H1 (cell line): ENCODE measurements around the gene TTC32. TPM values are rescaled to one million over a fixed set of nuclear protein-coding genes. Genes with fewer than 3 reads are reported as not detected.

Source experiments
- CTCF ChIA-PET: fragments of 300-600 bp; sonication (Branson Sonifier 250); formaldehyde crosslinking; loops from one replicate; lab custom pipeline; 2021; ENCODE audit not compliant: partially characterized antibody; lab: Charles Lee
- POLR2A ChIA-PET: fragments of 300-600 bp; sonication (Branson Sonifier 250); formaldehyde crosslinking; loops from one replicate; lab custom pipeline; 2021; ENCODE audit warnings: inconsistent platforms; ENCODE audit not compliant: partially characterized antibody; lab: Charles Lee
- DNase-seq, 2 experiments: peaks; one replicate each; pipeline versions ENCODE4 v3.0.0 to v3.0.0-alpha.2; 2010 to 2022; ENCODE audit warnings: low spot score in 2 of 2, low read depth in 1 of 2, mixed read lengths in 1 of 2
- FAIRE-seq: peaks from 2 replicates; lab custom pipeline; 2011; peaks lifted over from hg19 to GRCh38; lab: Jason Lieb, UNC
- H2AFZ ChIP-seq: 2 replicates; pipeline ENCODE4 v1.8.1; 2012; ENCODE audit warnings: low read length, inconsistent platforms
- H2AK5ac ChIP-seq: 2 replicates; pipeline ENCODE4 v1.6.1; 2013; ENCODE audit warnings: low read depth, low read length
- H2BK120ac ChIP-seq: replicated peaks from 2 replicates; pipeline ENCODE3; 2013; ENCODE audit warnings: low read depth, low read length, inconsistent platforms
- H2BK12ac ChIP-seq: 2 replicates; pipeline ENCODE4 v1.6.1; 2013; ENCODE audit warnings: low read depth, low read length
- H2BK15ac ChIP-seq: 2 replicates; pipeline ENCODE4 v1.6.1; 2013; ENCODE audit warnings: low read length
- H2BK20ac ChIP-seq: 2 replicates; pipeline ENCODE4 v1.6.1; 2013; ENCODE audit warnings: low read length
- H2BK5ac ChIP-seq: 2 replicates; pipeline ENCODE4 v1.6.1; 2013; ENCODE audit warnings: low read depth, low read length
- H3K14ac ChIP-seq: 2 replicates; pipeline ENCODE4 v1.6.1; 2013; ENCODE audit warnings: inconsistent platforms; ENCODE audit not compliant: insufficient read length
- H3K18ac ChIP-seq: 2 replicates; pipeline ENCODE4 v1.6.1; 2013; ENCODE audit warnings: low read length; ENCODE audit errors: extremely low read depth
- H3K23ac ChIP-seq: 2 replicates; pipeline ENCODE4 v1.6.1; 2013; ENCODE audit warnings: inconsistent platforms; ENCODE audit not compliant: insufficient read length
- H3K23me2 ChIP-seq: 2 replicates; pipeline ENCODE4 v1.6.1; 2013; ENCODE audit warnings: low read depth, low read length
- H3K27ac ChIP-seq: 2 replicates; pipeline ENCODE4 v1.6.1; 2011; ENCODE audit warnings: low read depth, low read length, inconsistent platforms
- H3K27me3 ChIP-seq, 4 experiments: replicated peaks in 1 of 4; 1 replicate in 1 of 4; 2 replicates in 3 of 4; pipeline versions ENCODE4 v1.6.1 to v1.8.1; 2011 to 2013; ENCODE audit warnings: low read length in 3 of 4, mild to moderate bottlenecking in 3 of 4, inconsistent platforms in 2 of 4, mixed read lengths in 2 of 4, moderate library complexity in 1 of 4; ENCODE audit not compliant: control insufficient read depth in 3 of 4, insufficient read depth in 3 of 4; ENCODE audit errors: extremely low read depth in 1 of 4
- H3K36me3 ChIP-seq, 4 experiments: 2 replicates each; pipeline versions ENCODE4 v1.6.1 to v1.8.1; 2011 to 2013; ENCODE audit warnings: mild to moderate bottlenecking in 4 of 4, low read length in 3 of 4, moderate library complexity in 2 of 4, control low read depth in 1 of 4, inconsistent platforms in 1 of 4; ENCODE audit not compliant: insufficient read depth in 4 of 4, control insufficient read depth in 2 of 4
- H3K4ac ChIP-seq: replicated peaks from 2 replicates; pipeline ENCODE3; 2013; ENCODE audit warnings: low read length, low read depth, mixed read lengths, inconsistent platforms; ENCODE audit not compliant: insufficient read length
- H3K4me1 ChIP-seq, 4 experiments: replicated peaks in 1 of 4; 1 replicate in 1 of 4; 2 replicates in 3 of 4; pipeline versions ENCODE4 v1.6.1 to v1.8.1; 2011 to 2013; ENCODE audit warnings: low read length in 3 of 4, inconsistent platforms in 2 of 4, mixed read lengths in 1 of 4; ENCODE audit not compliant: insufficient read depth in 4 of 4, control insufficient read depth in 3 of 4
- H3K4me2 ChIP-seq, 2 experiments: 2 replicates each; pipeline versions ENCODE4 v1.6.1 to v1.8.1; 2011 to 2013; ENCODE audit warnings: low read depth in 2 of 2, low read length in 2 of 2, control low read depth in 1 of 2, inconsistent platforms in 1 of 2, mild to moderate bottlenecking in 1 of 2; ENCODE audit not compliant: insufficient read depth in 1 of 2
- H3K4me3 ChIP-seq, 4 experiments: fragments of 200-600, 300-600 bp in 1 of 4; sonication (generic), shearing (Covaris generic), sonication (Bioruptor Twin) in 1 of 4; 2 replicates each; pipeline versions ENCODE4 v1.5.1 to v1.8.1; 2011 to 2016; ENCODE audit warnings: low read length in 4 of 4, low read depth in 3 of 4, control low read depth in 2 of 4, inconsistent platforms in 2 of 4, mild to moderate bottlenecking in 2 of 4, mixed read lengths in 1 of 4, moderate library complexity in 1 of 4; ENCODE audit not compliant: insufficient read depth in 2 of 4; ENCODE audit errors: extremely low read depth in 1 of 4
- H3K56ac ChIP-seq: replicated peaks from 2 replicates; pipeline ENCODE3; 2013; ENCODE audit warnings: low read depth, mild to moderate bottlenecking, mixed read lengths, low read length, inconsistent platforms; ENCODE audit not compliant: insufficient read length
- H3K79me1 ChIP-seq: 2 replicates; pipeline ENCODE4 v1.6.1; 2013; ENCODE audit warnings: low read depth, low read length, control low read depth
- H3K79me2 ChIP-seq, 2 experiments: 2 replicates each; pipeline versions ENCODE4 v1.6.1 to v1.8.1; 2012 to 2013; ENCODE audit warnings: low read length in 2 of 2, mild to moderate bottlenecking in 2 of 2, inconsistent platforms in 1 of 2; ENCODE audit not compliant: insufficient read depth in 2 of 2, control insufficient read depth in 1 of 2
- H3K9ac ChIP-seq, 4 experiments: replicated peaks in 1 of 4; 1 replicate in 1 of 4; 2 replicates in 3 of 4; pipeline versions ENCODE4 v1.6.1 to v1.8.1; 2011 to 2013; ENCODE audit warnings: low read depth in 3 of 4, low read length in 3 of 4, control low read depth in 2 of 4, mild to moderate bottlenecking in 2 of 4, moderate library complexity in 2 of 4, inconsistent platforms in 1 of 4; ENCODE audit errors: extremely low read depth in 1 of 4
- H3K9me3 ChIP-seq, 2 experiments: 2 replicates each; pipeline versions ENCODE4 v1.6.1 to v1.8.1; 2012 to 2013; ENCODE audit warnings: mild to moderate bottlenecking in 2 of 2, moderate library complexity in 2 of 2, control low read depth in 1 of 2, inconsistent platforms in 1 of 2, low read depth in 1 of 2, low read length in 1 of 2, mixed read lengths in 1 of 2; ENCODE audit not compliant: insufficient read depth in 2 of 2
- H4K20me1 ChIP-seq, 2 experiments: replicated peaks in 1 of 2; 2 replicates each; pipeline versions ENCODE3 to v1.8.1; 2011 to 2013; ENCODE audit warnings: inconsistent platforms in 2 of 2, low read length in 2 of 2, mild to moderate bottlenecking in 1 of 2; ENCODE audit not compliant: insufficient read depth in 2 of 2, control insufficient read depth in 1 of 2
- H4K5ac ChIP-seq: 2 replicates; pipeline ENCODE4 v1.6.1; 2013; ENCODE audit warnings: low read length, low read depth, mixed read lengths, inconsistent platforms; ENCODE audit not compliant: insufficient read length
- H4K8ac ChIP-seq: 2 replicates; pipeline ENCODE4 v1.8.0; 2013; ENCODE audit warnings: mild to moderate bottlenecking, moderate library complexity, low read length, inconsistent platforms; ENCODE audit not compliant: insufficient read depth; ENCODE audit errors: extremely low read depth
- H4K91ac ChIP-seq: replicated peaks from 2 replicates; pipeline ENCODE3; 2013; ENCODE audit warnings: low read length, mixed read lengths, inconsistent platforms; ENCODE audit not compliant: insufficient read length
- CTCF ChIP-seq, 3 experiments: IDR thresholded peaks; 1 replicate in 2 of 3; 2 replicates in 1 of 3; pipeline versions ENCODE4 v1.5.1 to v1.6.1; 2011; ENCODE audit warnings: low read length in 3 of 3, mild to moderate bottlenecking in 3 of 3, inconsistent platforms in 2 of 3, low read depth in 1 of 3, moderate library complexity in 1 of 3; ENCODE audit not compliant: insufficient read depth in 1 of 3; ENCODE audit errors: control extremely low read depth in 1 of 3
- FOSL1 ChIP-seq: IDR thresholded peaks from 2 replicates; pipeline ENCODE4 v1.6.1; 2011; ENCODE audit warnings: mild to moderate bottlenecking, low read depth, low read length, moderate library complexity; ENCODE audit not compliant: insufficient read depth
- TCF12 ChIP-seq: IDR thresholded peaks from 2 replicates; pipeline ENCODE4 v1.6.1; 2011; ENCODE audit warnings: low read depth, mild to moderate bottlenecking, low read length
- WGBS, 2 experiments: shearing (Covaris generic) in 1 of 2; methylation state at CpG; one replicate each; pipeline versions ENCODE4 v1.1.6 to v1.1.7; 2013 to 2015; ENCODE audit warnings: low lambda C conversion rate in 2 of 2, mixed read lengths in 2 of 2, inconsistent platforms in 1 of 2, low coverage in 1 of 2, missing lambda C conversion rate in 1 of 2; ENCODE audit not compliant: insufficient replicate concordance in 2 of 2, insufficient coverage in 1 of 2, insufficient read length in 1 of 2; ENCODE audit errors: extremely low coverage in 1 of 2, missing lambda C conversion rate in 1 of 2; 5-methylcytosine and 5-hydroxymethylcytosine counted together
- polyA plus RNA-seq, 7 experiments: library from polyadenylated mRNA; depleted of rRNA in 3 of 7; stranded (reverse) in 5 of 7; unstranded in 2 of 7; fragments of >200 nt in 5 of 7; fragments of 200-250 nt in 2 of 7; gene quantifications; 1 replicate in 5 of 7; 2 replicates in 1 of 7; 4 replicates in 1 of 7; pipeline versions ENCODE4 v1.2.1 to v1.2.3, GENCODE V29; 2011 to 2013; ENCODE audit warnings: missing spikeins in 2 of 7, mixed read lengths in 2 of 7
- total RNA-seq: library from RNA; stranded (reverse); fragmentation: NEBNext Ultra II Directional; extraction: Animal tissue kit (Norgen Biotek cat#: 25700); gene quantifications from 2 replicates; pipeline ENCODE4 v1.2.1, GENCODE V29; 2021

TTC32 gene
- total and polyA plus RNA-seq, 2 of the 8 experiments (the other 6 are each of a cell fraction or from before 2014, with no cell fraction given) = 6.8 to 8.7 TPM

GRCh38 chr2:19855542-19856431 is 46.0 kb downstream of the TTC32 start:
- H3K23me2 ChIP-seq = no peaks in the 10 kb centered on the region
- no peak overlapping the region for H2BK120ac ChIP-seq
- DNase-seq = no peak
- ChIA-PET POLR2A (no interaction called here), CTCF (interaction anchor here (0.7 to 1.4 kb wide), 6 partner anchors 7 to 469 kb away, joined by 3 read pairs; no protein-coding TSS in a partner anchor)
- H2BK12ac ChIP-seq = no peak overlapping the region
- no peaks in the 10 kb centered on the region for H3K36me3 ChIP-seq
- H3K14ac ChIP-seq = no peak overlapping the region
- no peak overlapping the region for H2AK5ac ChIP-seq
- H3K4ac ChIP-seq = no peak overlapping the region
- no peak overlapping the region for H3K18ac ChIP-seq
- 92% methylated on average over 15 of the region's 15 CpGs; no CpG with 5 or more reads in 1 of the 2 experiments for WGBS, 2 experiments
- no peak overlapping the region for H4K5ac ChIP-seq
- no peak overlapping the region for H2BK15ac ChIP-seq
- H3K79me1 ChIP-seq = no peaks in the 10 kb centered on the region
- no peak overlapping the region for H3K9ac ChIP-seq
- no peak overlapping the region for H4K91ac ChIP-seq
- H2BK5ac ChIP-seq = no peak overlapping the region
- FAIRE-seq = no peak
- H4K8ac ChIP-seq = no peak overlapping the region
- no peaks in the 10 kb centered on the region for H3K9me3 ChIP-seq
- no peaks in the 10 kb centered on the region for H4K20me1 ChIP-seq
- H3K79me2 ChIP-seq = no peaks in the 10 kb centered on the region
- TF ChIP-seq FOSL1 (no peak), CTCF (IDR thresholded peaks at IDR 0.05; ENCODE audit: control extremely low read depth in 1 of 3, insufficient read depth in 1 of 3, low read depth in 1 of 3, low read length in 3 of 3) (no peak), TCF12 (no peak)
- H3K4me3 ChIP-seq = no peak overlapping the region
- H3K4me1 ChIP-seq = peaks cover 0 to 4% (median 2%) of the 10 kb centered on the region in 4 experiments; a peak in 4 of 7 replicates
- no peak overlapping the region for H2BK20ac ChIP-seq
- no peak overlapping the region for H3K56ac ChIP-seq
- no peak overlapping the region for H3K23ac ChIP-seq
- no peaks in the 10 kb centered on the region; a peak in 1 of 7 replicates for H3K27me3 ChIP-seq
- no peak overlapping the region for H3K4me2 ChIP-seq
- no peak overlapping the region for H2AFZ ChIP-seq
- H3K27ac ChIP-seq = no peak overlapping the region
